Neutrophil (primary cell): ENCODE results near the gene ATP13A4.

ENCODE experiments used
- H3K27ac ChIP-seq: fragments of 200-600 bp; sonication (generic); 2 replicates; pipeline ENCODE4 v1.5.1; 2016; ENCODE audit warnings: mild to moderate bottlenecking, moderate library complexity
- H3K27me3 ChIP-seq: fragments of 200-600 bp; sonication (generic); 2 replicates; pipeline ENCODE4 v1.6.0; 2016; ENCODE audit warnings: mild to moderate bottlenecking
- H3K36me3 ChIP-seq: fragments of 200-600 bp; sonication (generic); 2 replicates; pipeline ENCODE4 v1.5.1; 2017
- H3K4me1 ChIP-seq, 2 experiments: fragments of 200-600 bp in 1 of 2; sonication (generic) in 1 of 2; 1 replicate in 1 of 2; 2 replicates in 1 of 2; pipeline versions ENCODE4 v1.5.1 to v1.6.1; 2013 to 2016; ENCODE audit warnings: low read depth in 1 of 2, low read length in 1 of 2, mild to moderate bottlenecking in 1 of 2, moderate library complexity in 1 of 2; ENCODE audit not compliant: control insufficient read depth in 1 of 2, insufficient read depth in 1 of 2
- H3K4me3 ChIP-seq, 2 experiments: fragments of 200-600 bp in 1 of 2; sonication (generic) in 1 of 2; 1 replicate in 1 of 2; 2 replicates in 1 of 2; pipeline ENCODE4 v1.5.1; 2013 to 2016; ENCODE audit warnings: low read depth in 1 of 2, low read length in 1 of 2, mild to moderate bottlenecking in 1 of 2, moderate library complexity in 1 of 2
- H3K9me3 ChIP-seq: fragments of 200-600 bp; sonication (generic); 2 replicates; pipeline ENCODE4 v1.5.1; 2016
- TF ChIP-seq, protein P1 (sequence below): fragments of 200-600 bp; sonication (generic); IDR thresholded peaks from 2 replicates; pipeline ENCODE4 v1.5.1; 2016; ENCODE audit warnings: antibody characterized with exemption

The ATP13A4 gene

GRCh38 chr3:193378706-193379105, 176.0 kb downstream of the ATP13A4 start, which contains the start of gene ATP13A5:
Gene ATP13A5, minus strand, starts transcription at chr3:193378753. Its CDS starts 28 bp downstream, at chr3:193378725.
- H3K4me1 ChIP-seq, result no peaks in the 10 kb centered on the region
- H3K9me3 ChIP-seq, result no peaks in the 10 kb centered on the region
- no peak within 1 kb of the TSS for H3K27ac ChIP-seq
- TF ChIP-seq, protein P1, sequence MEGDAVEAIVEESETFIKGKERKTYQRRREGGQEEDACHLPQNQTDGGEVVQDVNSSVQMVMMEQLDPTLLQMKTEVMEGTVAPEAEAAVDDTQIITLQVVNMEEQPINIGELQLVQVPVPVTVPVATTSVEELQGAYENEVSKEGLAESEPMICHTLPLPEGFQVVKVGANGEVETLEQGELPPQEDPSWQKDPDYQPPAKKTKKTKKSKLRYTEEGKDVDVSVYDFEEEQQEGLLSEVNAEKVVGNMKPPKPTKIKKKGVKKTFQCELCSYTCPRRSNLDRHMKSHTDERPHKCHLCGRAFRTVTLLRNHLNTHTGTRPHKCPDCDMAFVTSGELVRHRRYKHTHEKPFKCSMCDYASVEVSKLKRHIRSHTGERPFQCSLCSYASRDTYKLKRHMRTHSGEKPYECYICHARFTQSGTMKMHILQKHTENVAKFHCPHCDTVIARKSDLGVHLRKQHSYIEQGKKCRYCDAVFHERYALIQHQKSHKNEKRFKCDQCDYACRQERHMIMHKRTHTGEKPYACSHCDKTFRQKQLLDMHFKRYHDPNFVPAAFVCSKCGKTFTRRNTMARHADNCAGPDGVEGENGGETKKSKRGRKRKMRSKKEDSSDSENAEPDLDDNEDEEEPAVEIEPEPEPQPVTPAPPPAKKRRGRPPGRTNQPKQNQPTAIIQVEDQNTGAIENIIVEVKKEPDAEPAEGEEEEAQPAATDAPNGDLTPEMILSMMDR, result no peak
- H3K4me3 ChIP-seq, result no peak within 1 kb of the TSS
- H3K36me3 ChIP-seq, result no peaks in the 10 kb centered on the region
- H3K27me3 ChIP-seq, result no peaks in the 10 kb centered on the region

DNA sequence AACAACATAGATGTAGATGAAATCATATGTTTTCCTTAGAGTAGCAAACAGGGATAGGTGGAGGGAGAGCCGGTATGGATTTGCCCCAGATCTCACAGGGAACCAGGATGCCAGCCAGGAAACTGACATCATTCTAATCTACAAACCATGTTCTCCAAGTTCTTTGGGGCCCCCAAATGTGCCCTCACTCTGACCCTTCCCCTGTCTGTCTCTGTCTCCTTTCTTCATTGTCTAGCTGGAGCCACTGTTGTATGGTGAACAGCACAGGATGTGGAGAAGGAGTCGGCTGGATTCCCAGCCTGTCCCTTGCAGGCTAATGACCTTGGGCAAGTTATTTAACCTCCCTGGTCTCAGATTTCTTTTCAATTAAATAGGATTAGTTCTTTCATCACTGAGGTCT, 177.1 kb downstream of the ATP13A4 start:
- no peaks in the 10 kb centered on the region for H3K27me3 ChIP-seq
- no peaks in the 10 kb centered on the region for H3K4me1 ChIP-seq
- H3K4me3 ChIP-seq, result no peak overlapping the region
- no peaks in the 10 kb centered on the region for H3K9me3 ChIP-seq
- H3K36me3 ChIP-seq, result no peaks in the 10 kb centered on the region
- no peak overlapping the region for H3K27ac ChIP-seq
- TF ChIP-seq, protein P1, result no peak

GRCh38 chr3:193375614-193376013, 179.1 kb downstream of the ATP13A4 start:
- Histone ChIP-seq H3K27ac (no peak overlapping the region), H3K36me3 (no peaks in the 10 kb centered on the region), H3K4me1 (no peaks in the 10 kb centered on the region), H3K4me3 (no peak overlapping the region), H3K27me3 (no peaks in the 10 kb centered on the region), H3K9me3 (no peaks in the 10 kb centered on the region)
- TF ChIP-seq, protein P1, result no peak

GRCh38 chr3:193372783-193373182, 181.9 kb downstream of the ATP13A4 start:
- no peaks in the 10 kb centered on the region for H3K36me3 ChIP-seq
- no peaks in the 10 kb centered on the region for H3K9me3 ChIP-seq
- no peak overlapping the region for H3K4me3 ChIP-seq
- no peaks in the 10 kb centered on the region for H3K27me3 ChIP-seq
- TF ChIP-seq, protein P1, result no peak
- no peaks in the 10 kb centered on the region for H3K4me1 ChIP-seq
- H3K27ac ChIP-seq, result no peak overlapping the region

GRCh38 chr3:193367868-193368267, 186.8 kb downstream of the ATP13A4 start:
- Histone ChIP-seq H3K36me3 (no peaks in the 10 kb centered on the region), H3K9me3 (no peaks in the 10 kb centered on the region), H3K27me3 (no peaks in the 10 kb centered on the region), H3K27ac (no peak overlapping the region), H3K4me1 (no peaks in the 10 kb centered on the region), H3K4me3 (no peak overlapping the region)
- TF ChIP-seq, protein P1, result no peak

GRCh38 chr3:193357291-193357690, 197.4 kb downstream of the ATP13A4 start:
- TF ChIP-seq, protein P1, result no peak
- Histone ChIP-seq H3K36me3 (no peaks in the 10 kb centered on the region), H3K9me3 (no peaks in the 10 kb centered on the region), H3K27ac (no peak overlapping the region), H3K4me3 (no peak overlapping the region), H3K4me1 (no peaks in the 10 kb centered on the region), H3K27me3 (no peaks in the 10 kb centered on the region)
